Right ventricle myocardium superior (tissue), 1 donor: ENCODE results near the gene STK32B. TPM values are rescaled to one million over a fixed set of nuclear protein-coding genes. Genes with fewer than 3 reads are reported as not detected.
A peak's percentile ranks its signal among the peaks of the same experiment; 100 is the strongest.
"Not testable (repeated sequence)": the region's sequence is repeated elsewhere in the genome, so short reads cannot be mapped to it uniquely, and the experiment has no call there.

ENCODE experiments used
- ATAC-seq: fragments of 200-7000 bp; cut with Tn5 transposase; one replicate; pipeline ENCODE4 v1.9.1; 2020; ENCODE audit warnings: mild to moderate bottlenecking; ENCODE audit not compliant: poor library complexity
- DNase-seq: peaks from one replicate; pipeline ENCODE4 v3.0.0-alpha.2; 2020
- intact Hi-C: fragments of 100-400 bp; cut with DNase I; formaldehyde crosslinking; loops from one replicate; pipeline ENCODE4 v1.11.2; 2022
- total RNA-seq: library from RNA; stranded (reverse); fragmentation: NEBNext Ultra II Directional; extraction: Animal tissue kit (Norgen Biotek cat#: 25700); gene quantifications from one replicate; pipeline ENCODE4 v1.2.1, GENCODE V29; 2021
- donor health status: DM: no; HTN: yes; CAD: no; lungs with severe emphysema.

The STK32B gene
- total RNA-seq, 1 donor from 2014 or later = 1.0 TPM

- DNase-seq (no peak), ATAC-seq (no peak)
- intact Hi-C loops = no loop called here
Measured at GRCh38 chr4:5139141-5139540, 87.9 kb downstream of the STK32B start.

GRCh38 chr4:5141802-5142201, 90.5 kb downstream of the STK32B start:
- intact Hi-C loops = loop anchor here (10.0 kb wide), 1 partner anchor 147 kb away; no protein-coding TSS in a partner anchor
- no peak for ATAC-seq

GRCh38 chr4:5142726-5143125, 91.4 kb downstream of the STK32B start:
- intact Hi-C loops = loop anchor here (10.0 kb wide), 1 partner anchor 148 kb away; no protein-coding TSS in a partner anchor
- DNase-seq (no peak), ATAC-seq (no peak)

More at GRCh38 chr4:5141802-5142201, 90.5 kb downstream of the STK32B start:
- DNase-seq = no peak

GRCh38 chr4:5143306-5143861, 92.1 kb downstream of the STK32B start:
- intact Hi-C loops = loop anchor here (10.0 kb wide), 1 partner anchor 149 kb away; no protein-coding TSS in a partner anchor
- DNase-seq = no peak
- ATAC-seq = no peak

- ATAC-seq (peak; percentile 82), DNase-seq (no peak)
- intact Hi-C loops = loop anchor here (10.0 kb wide), 1 partner anchor 149 kb away; no protein-coding TSS in a partner anchor
Measured at GRCh38 chr4:5143940-5144339, 92.7 kb downstream of the STK32B start.

- intact Hi-C loops = loop anchor here (10.0 kb wide), 1 partner anchor 150 kb away; no protein-coding TSS in a partner anchor
- DNase-seq = no peak
- ATAC-seq = peak; percentile 41
Measured at GRCh38 chr4:5144384-5144783, 93.1 kb downstream of the STK32B start.

DNA sequence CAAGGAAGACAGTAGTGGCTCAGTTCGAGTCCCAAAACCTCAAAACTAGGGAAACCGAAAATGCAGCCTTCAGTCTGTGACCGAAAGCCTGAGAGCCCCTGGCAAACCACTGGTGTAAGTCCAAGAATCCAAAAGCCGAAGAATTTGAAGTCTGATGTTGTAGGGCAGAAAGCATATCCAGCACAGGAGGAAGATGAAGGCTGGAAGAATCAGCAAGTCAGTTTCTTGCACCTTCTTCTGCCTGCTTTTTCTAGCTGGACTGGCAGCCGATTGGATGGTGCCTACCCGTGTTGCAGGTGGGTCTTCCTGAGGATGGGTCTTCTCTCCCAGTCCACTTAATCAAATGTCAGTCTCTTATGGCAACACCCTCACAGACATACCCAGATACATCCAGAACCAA, 95.0 kb downstream of the STK32B start:
- DNase-seq = no peak
- intact Hi-C loops = loop anchor here (10.0 kb wide), 1 partner anchor 151 kb away; no protein-coding TSS in a partner anchor
- ATAC-seq = no peak

DNA sequence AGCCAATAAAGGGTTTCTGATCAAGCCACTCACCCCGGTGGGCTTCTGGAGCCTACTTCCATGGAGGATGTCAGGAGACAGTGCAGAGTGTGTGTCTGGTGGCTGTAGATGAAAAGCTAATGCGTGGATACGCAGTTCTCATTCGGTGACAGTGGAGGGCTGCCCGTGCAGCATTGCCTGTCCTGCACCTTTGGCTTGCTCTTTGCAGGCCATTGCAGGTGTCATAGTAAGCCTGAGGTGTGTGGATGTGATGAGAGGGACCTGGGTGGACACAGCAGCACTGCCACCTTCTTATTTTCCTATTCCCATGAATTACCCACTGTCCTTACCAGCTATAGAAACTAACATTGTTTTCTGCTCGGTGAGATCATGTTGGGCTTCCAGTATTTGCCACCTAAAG, 101.2 kb downstream of the STK32B start:
- DNase-seq (no peak), ATAC-seq (no peak)
- intact Hi-C loops = no loop called here

GRCh38 chr4:5156682-5157081, 105.4 kb downstream of the STK32B start:
- no peak for DNase-seq
- no peak for ATAC-seq
- intact Hi-C loops = no loop called here

DNA sequence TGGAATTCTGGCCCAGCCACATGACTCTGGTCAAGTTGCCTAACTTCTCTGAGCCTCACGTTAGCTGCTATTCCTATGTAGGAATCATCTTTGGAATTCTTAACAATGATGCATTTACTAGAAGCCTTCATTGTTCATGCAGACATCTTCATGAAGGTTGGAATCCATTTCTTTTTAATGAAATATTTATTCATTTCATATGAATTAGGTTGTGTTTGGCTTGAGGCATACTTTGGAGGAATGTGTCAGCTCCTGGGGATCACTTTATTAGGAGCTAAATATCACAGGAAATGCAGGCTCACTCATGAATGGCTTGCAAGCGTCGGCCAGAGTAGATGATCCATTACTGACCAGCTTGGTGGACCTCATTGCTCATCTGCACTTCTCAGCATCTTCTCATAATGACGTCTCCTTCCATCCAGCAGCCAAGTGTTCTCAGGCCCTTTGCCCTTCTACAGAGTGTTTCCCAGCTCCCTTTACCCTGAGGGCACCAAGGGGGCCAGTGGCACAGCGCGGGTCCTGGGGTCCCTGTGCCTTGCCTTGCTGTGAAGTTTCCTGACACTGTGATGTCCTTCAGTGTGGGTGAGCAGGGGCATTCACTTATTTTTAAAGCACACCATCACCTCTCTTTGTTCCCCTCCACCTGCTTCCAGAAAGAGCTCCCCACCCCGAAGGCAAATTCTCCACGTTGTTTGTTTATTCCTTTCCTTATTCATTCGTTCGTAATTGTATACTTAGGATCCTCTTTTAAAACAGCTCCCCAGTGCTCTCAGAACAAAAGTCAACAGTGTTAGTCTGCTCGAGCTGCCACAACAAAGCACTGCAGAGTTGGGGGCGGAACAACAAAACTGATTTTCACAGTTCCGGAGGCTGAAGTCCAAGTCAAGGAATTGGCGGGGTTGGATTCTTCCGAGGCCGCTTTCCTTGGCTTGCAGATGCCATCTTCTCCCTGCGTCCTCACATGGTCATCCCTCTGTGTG, 106.8 kb downstream of the STK32B start:
- ATAC-seq (no peak), DNase-seq (no peak)
- intact Hi-C loops = no loop called here

- DNase-seq (no peak), ATAC-seq (no peak)
- intact Hi-C loops = no loop called here
Measured at GRCh38 chr4:5158825-5159224, 107.5 kb downstream of the STK32B start.

GRCh38 chr4:5160668-5161067, 109.4 kb downstream of the STK32B start:
- no peak for DNase-seq
- intact Hi-C loops = no loop called here
- no peak for ATAC-seq

DNA sequence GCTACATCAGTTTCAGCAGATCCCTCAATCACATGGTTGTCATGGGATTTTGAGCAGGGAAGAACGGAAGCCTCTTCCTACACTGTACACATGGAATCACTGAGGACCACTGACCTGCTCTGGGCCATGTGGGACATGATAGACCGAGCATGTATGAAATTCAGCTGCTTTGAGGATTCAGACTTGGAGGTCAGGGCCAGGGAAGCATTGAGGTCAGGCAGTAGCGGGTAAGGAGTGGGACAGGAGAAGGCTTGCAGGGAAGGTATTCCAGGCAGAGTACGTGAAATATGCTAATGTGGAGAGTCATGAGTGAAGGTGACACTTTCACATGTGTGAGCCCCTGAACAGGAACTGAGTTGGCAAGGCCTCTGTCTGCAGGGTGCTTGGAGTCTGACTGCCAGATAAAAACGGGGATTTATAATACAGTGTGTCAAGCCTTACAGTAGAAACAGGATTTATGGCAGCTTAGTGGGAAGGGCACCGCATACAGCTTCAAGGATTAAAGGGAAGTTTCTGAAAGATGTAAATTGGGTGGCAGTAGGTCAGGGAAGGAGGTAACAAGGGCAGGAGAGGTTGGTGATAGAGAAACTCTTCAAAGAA, 111.7 kb downstream of the STK32B start:
- intact Hi-C loops = no loop called here
- no peak for ATAC-seq
- DNase-seq = no peak

DNA sequence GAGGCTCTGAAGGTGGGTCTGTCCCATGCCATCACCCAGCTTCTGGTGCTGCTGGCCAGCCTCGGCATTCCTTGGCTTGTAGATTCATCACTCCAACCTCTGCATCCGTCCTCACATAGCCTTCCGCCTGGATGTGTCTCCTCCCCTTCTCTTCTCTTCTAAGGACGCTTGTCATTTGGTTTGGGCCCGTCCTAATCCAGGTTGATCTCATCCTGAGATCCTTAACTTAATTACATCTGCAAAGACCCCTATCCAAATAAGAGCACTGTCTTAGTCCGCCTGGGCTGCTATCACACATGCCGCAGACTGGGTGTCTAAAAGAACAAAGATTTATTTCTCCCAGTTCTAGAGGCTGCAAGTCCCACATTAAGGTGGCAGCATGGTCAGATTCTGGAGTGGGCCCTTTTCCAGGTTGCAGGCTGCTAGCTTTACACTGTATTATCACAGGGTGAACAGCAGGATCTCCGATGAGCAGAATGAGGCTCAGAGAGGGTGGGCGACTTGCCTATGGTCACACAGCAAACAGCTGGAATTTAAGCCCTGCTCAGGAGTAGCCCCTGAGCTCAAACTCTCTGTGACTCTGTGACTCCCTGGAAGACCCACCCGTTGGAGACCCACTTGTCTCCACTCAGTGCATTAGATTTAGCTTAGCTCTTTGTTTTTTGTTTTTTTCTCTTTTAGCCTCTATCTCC, 113.1 kb downstream of the STK32B start:
- DNase-seq = no peak
- intact Hi-C loops = no loop called here
- ATAC-seq = no peak

- ATAC-seq (no peak), DNase-seq (no peak)
- intact Hi-C loops = no loop called here
Measured at GRCh38 chr4:5165420-5166369, 114.4 kb downstream of the STK32B start.

GRCh38 chr4:5166377-5166776, 115.1 kb downstream of the STK32B start:
- DNase-seq (no peak), ATAC-seq (no peak)
- intact Hi-C loops = no loop called here

DNA sequence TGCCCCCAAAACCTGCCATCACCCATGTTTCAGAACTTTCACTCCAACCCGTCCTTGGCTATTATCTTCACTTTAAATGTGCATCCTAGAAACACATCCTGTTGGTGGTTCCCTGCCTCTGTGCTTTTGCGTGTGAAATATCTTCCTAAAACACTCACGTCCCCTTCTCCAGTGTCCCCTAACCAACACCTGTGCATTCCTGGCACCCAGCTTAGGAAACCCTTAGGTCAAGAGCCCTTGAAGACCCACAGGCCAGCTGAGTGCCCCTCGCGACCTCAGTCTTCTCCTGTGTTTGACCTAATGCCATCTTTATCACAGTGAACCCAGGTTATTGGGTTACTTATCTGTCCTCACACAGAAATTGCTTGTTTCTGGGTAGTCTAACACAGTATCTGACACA, 117.6 kb downstream of the STK32B start:
- intact Hi-C loops = no loop called here
- no peak for ATAC-seq

DNA sequence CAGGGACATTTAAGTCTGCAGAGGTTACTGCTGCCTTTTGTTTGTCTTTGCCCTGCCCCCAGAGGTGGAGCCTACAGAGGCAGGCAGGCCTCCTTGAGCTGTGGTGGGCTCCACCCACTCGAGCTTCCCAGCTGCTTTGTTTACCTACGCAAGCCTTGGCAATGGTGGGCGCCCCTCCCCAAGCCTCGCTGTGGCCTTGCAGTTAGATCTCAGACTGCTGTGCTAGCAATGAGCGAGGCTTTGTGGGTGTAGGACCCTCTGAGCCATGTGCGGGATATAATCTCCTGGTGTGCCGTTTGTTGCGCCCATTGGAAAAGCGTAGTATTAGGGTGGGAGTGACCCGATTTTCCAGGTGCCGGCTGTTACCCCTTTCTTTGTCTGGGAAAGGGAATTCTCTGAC, 124.6 kb downstream of the STK32B start:
- DNase-seq, ATAC-seq, intact Hi-C loops: not testable (repeated sequence)

More for the DNA sequence above, 117.6 kb downstream of the STK32B start:
- no peak for DNase-seq
